ENCODE measurements around the gene ADGRE2.
"Not testable (repeated sequence)": the region's sequence is repeated elsewhere in the genome, so short reads cannot be mapped to it uniquely, and the experiment has no call there.

Gene ADGRE2

DNA sequence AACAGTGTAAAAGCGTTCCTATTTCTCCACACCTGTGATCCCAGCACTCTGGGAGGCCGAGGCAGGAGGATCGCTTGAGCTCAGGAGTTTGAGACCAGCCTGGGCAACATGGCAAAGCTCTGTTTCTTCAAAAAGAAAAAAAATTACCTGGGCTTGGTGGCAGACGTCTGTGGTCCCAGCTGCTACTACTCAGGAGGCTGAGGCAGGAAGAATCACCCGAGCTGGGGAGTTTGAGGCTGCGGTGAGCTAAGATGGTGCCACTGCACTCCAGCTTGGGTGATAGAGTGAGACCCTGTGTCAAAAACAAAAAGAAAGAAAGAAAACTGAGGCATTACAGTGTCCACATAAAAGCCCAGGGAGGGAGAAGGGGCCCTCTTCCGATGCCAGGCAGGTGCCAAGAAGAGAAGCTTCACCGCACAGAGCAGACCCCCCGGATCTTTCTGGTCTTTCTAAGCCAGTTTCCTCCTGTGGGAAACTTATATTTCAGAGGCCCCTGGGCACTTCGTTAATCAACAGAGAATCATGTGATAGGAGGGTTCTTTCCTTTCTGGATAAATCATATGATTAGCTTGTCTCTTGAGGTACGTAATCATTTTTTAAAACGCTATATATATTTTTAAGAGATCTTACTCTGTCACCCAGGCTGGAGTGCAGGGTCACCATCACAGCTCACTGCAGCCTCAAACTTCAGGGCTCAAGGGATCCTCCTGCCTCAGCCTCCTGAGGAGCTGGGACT, at the start of gene ADGRE2:
ADGRE2 (minus strand) TSS at position 451 of the 736 bp plus-strand sequence. CDS start 1,804 bp downstream, outside the sequence.
- not testable (repeated sequence) for DNase-seq (ENCODE audit: low spot score)

- no peak for DNase-seq (ENCODE audit: low spot score)
Observed at GRCh38 chr19:14826006-14826405, 47.6 kb upstream of the ADGRE2 start.

DNA sequence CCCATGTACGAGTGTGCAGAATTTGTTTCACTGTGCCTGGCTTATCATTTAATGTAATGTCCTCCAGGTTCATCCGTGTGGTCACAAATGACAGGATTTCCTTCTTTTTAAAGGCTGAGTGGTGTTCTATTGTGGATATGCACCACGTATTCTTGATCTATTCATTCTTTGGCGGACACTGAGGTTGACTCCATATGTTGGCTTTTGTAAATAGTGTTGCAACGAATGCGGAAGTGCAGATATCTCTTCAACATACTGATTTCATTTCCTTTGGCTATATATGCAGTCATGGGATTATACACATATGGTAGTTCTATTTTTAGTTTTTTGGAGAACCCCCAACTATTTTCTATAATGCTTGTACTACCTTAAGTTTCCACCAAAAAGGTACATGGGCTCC, 43.6 kb upstream of the ADGRE2 start:
- no peak for DNase-seq (ENCODE audit: low spot score)

- DNase-seq (ENCODE audit: low spot score) = no peak
Observed at GRCh38 chr19:14818588-14818987, 40.2 kb upstream of the ADGRE2 start.

DNA sequence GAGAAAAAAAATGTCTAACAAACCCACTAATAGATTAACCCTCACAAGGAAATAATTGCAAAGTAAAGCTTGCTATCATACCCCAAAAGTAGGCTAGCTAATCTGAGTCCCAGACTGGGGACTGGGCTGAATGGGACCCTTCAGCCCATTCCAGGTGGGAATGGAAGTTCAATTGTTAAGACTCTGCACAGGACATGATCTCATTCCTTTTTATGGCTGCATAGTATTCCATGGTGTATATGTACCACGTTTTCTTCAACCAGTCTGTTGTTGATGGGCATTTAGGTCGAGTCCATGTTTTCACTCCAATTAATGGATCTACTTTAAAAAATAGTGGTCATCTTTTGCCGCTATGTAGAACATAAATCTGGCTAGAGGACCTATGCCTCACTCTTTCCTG, 38.7 kb upstream of the ADGRE2 start:
- DNase-seq (ENCODE audit: low spot score) = no peak

DNA sequence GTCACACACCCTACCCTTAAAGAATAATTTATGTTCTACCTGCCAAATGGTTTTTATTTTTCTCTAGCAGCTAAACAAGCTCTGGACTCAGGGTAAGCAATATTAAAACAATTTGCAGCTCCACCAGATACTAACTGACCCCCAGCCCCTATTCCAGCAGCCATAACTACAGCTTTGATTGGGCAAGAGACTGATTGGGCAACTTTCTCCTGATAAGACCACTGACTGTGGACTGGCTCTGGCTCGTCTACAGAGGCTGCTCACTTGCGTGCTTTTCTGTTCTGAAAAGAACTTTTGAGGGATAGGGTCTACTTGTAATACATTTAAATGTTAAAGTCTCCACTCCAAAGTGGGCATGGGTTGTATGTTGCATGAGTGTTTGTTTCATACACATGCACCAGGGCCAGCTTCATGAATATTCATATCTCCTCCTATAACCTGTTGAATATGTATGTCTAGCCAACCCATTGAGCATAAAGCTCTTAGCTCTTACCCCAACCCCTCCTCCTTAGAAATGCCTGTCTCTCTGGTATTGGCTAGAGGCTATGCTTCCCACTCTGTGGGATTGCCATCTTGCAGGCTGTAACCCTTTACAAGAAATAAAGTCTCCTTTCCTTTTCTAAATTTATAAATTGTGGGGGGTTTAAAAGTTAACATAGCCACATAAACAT, 36.8 kb upstream of the ADGRE2 start:
- DNase-seq (ENCODE audit: low spot score) = no peak

GRCh38 chr19:14809272-14810057, 31.1 kb upstream of the ADGRE2 start:
- DNase-seq (ENCODE audit: low spot score) = no peak

- DNase-seq (ENCODE audit: low spot score) = no peak
Observed at GRCh38 chr19:14804765-14805164, 26.4 kb upstream of the ADGRE2 start.

DNA sequence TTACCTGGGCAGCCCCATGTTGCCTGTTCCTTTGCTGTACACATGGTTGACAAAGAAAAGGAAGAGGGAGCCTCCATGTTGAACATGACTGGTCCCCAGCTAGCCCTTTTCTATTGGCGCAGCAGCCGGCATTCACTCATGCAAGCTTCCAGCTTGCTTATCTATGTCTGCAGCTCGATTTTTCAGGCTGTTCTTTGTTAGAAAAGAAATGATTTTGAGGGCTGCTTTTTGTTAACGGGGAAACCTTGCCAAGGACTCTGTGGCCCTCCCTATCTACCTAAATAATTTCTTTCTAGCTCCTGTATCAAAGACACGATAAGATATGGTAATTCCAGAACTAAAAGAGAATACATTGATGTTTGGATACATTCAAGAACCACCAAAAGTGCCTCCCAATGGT, 20.4 kb upstream of the ADGRE2 start:
- no peak for DNase-seq (ENCODE audit: low spot score)

DNA sequence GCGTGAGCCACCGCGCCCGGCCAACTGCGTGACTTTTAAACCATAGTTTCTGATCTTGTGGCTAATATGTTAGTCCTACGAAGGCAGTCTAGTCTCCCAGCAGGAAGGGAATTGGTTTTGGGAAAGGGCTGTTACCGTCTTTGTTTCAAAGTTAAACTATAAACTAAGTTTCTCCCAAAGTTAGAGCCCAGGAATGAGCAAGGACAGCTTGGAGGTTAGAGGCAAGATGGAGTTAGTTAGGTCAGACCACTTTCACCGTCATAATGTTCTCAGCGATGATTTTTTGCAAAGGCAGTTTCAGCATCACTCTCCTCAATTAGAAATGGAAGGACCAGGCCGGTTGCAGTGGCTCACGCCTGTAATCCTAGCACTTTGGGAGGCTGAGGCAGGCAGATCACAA, 17.7 kb upstream of the ADGRE2 start:
- DNase-seq (ENCODE audit: low spot score) = no peak

- no peak for DNase-seq (ENCODE audit: low spot score)
Observed at GRCh38 chr19:14795078-14795721, 16.8 kb upstream of the ADGRE2 start.

- DNase-seq (ENCODE audit: low spot score) = not testable (repeated sequence)
Observed at GRCh38 chr19:14792250-14792649, 13.9 kb upstream of the ADGRE2 start.

- DNase-seq (ENCODE audit: low spot score) = no peak
Observed at GRCh38 chr19:14786421-14786851, 8.1 kb upstream of the ADGRE2 start.

- DNase-seq (ENCODE audit: low spot score) = peak; percentile 66
Observed at GRCh38 chr19:14785102-14785793, 6.9 kb upstream of the ADGRE2 start.

DNA sequence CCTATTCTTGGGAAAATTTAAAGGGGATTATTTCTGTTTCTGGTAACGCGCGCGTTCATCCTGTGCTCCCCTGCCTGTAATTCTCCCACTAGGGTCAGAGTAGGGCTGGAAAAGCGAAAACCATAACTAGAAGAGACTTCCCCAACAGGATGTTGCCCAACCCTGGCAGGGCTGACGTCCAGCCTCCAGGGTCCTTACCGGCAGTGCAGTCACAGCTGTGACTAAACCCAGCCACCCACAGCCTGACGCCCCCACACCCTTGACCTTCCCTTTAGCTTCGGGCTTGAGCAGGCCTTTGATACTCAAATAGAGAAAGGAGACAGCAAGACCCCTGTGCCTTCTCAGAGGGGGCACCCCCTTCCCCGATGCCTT, 6.4 kb upstream of the ADGRE2 start:
- DNase-seq (ENCODE audit: low spot score) = peak; percentile 57

DNA sequence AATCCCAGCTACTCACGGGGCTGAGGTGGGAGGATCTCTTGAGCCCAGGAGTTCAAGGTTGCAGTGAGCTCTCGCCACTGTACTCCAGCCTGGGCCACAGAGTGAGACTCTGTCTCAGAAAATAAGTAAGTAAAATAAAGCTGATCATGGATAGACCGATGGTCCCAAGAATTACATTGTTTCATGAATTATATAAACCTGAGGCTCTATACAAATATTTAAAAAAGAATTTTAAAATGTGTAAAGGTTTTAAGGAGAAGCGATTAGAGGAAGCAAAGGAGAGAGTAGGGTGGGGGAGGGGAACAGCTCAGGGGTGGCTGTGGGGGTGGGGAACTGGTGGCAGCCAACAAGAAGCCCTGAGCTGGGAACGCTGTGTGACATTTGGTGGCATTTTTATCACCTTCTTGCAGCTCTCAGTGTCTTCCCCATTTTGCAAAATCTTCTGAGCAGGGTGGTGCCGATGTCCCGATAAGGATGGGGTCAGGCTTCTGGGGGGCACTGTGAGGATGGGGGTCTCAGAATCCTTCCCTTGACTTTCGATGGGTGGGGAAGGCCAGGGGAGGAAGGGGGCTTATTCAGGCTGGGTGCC, 5.1 kb upstream of the ADGRE2 start:
- DNase-seq (ENCODE audit: low spot score) = not testable (repeated sequence)

- no peak for DNase-seq (ENCODE audit: low spot score)
Observed at GRCh38 chr19:14782626-14783409, 4.5 kb upstream of the ADGRE2 start.

- not testable (repeated sequence) for DNase-seq (ENCODE audit: low spot score)
Observed at GRCh38 chr19:14781713-14782536, 3.6 kb upstream of the ADGRE2 start.

- not testable (repeated sequence) for DNase-seq (ENCODE audit: low spot score)
Observed at GRCh38 chr19:14780622-14781225, 2.4 kb upstream of the ADGRE2 start.
